Thyroid gland (tissue), 4 donors: ENCODE results near the gene ZNF20. TPM values are rescaled to one million over a fixed set of nuclear protein-coding genes. Genes with fewer than 3 reads are reported as not detected.

Source experiments
- DNase-seq, 2 donors: peaks; one replicate each; pipeline ENCODE4 v3.0.0-alpha.2; 2019
- H3K27ac ChIP-seq, 3 donors: fragments of 200-600 bp; sonication (generic); 1 replicate in 2 of 3; 2 replicates in 1 of 3; pipeline ENCODE4 v1.5.1; 2016 to 2019; ENCODE audit warnings: mild to moderate bottlenecking in 1 of 3, moderate library complexity in 1 of 3
- H3K27me3 ChIP-seq: fragments of 200-600 bp; sonication (generic); one replicate; pipeline ENCODE4 v1.5.1; 2019
- H3K36me3 ChIP-seq, 2 donors: fragments of 200-600 bp; sonication (generic); one replicate each; pipeline ENCODE4 v1.5.1; 2016 to 2019
- H3K4me1 ChIP-seq, 2 donors: fragments of 200-600 bp; sonication (generic); one replicate each; pipeline ENCODE4 v1.5.1; 2017 to 2019
- H3K4me3 ChIP-seq, 3 donors: fragments of 200-600 bp; sonication (generic); replicated peaks in 1 of 3; 1 replicate in 2 of 3; 2 replicates in 1 of 3; pipeline ENCODE4 v1.5.1; 2016; ENCODE audit warnings: mild to moderate bottlenecking in 1 of 3
- H3K9me3 ChIP-seq: fragments of 200-600 bp; sonication (generic); one replicate; pipeline ENCODE4 v1.5.1; 2017
- POLR2A ChIP-seq, 2 donors: fragments of 450-650 bp; IDR thresholded peaks; one replicate each; pipeline ENCODE4 v1.6.1; 2017; ENCODE audit warnings: antibody characterized with exemption in 2 of 2, mild to moderate bottlenecking in 2 of 2, moderate library complexity in 1 of 2
- WGBS, 2 donors: methylation state at CpG; one replicate each; pipeline ENCODE4 v1.1.5; 2017; 5-methylcytosine and 5-hydroxymethylcytosine counted together
- intact Hi-C: fragments of 100-400 bp; cut with DNase I; formaldehyde crosslinking; loops from one replicate; pipeline ENCODE4 v1.15.1; 2023
- total RNA-seq, 4 donors: library from RNA; depleted of rRNA; stranded (reverse); fragments of >200 nt; gene quantifications; one replicate each; pipeline ENCODE4 v1.2.3, GENCODE V29; 2016
- TF ChIP-seq, protein P1 (sequence below), 6 experiments: fragments of 200-600 bp in 3 of 6; fragments of 450-650 bp in 3 of 6; sonication (generic) in 3 of 6; IDR thresholded peaks; one replicate each; pipeline ENCODE4 v1.5.1; 2016 to 2019; ENCODE audit warnings: antibody characterized with exemption in 6 of 6, mild to moderate bottlenecking in 2 of 6, inconsistent platforms in 1 of 6, moderate library complexity in 1 of 6

Gene ZNF20
- total RNA-seq, 4 donors from 2014 or later = 5.2 to 7.5 (median 6.2) TPM

GRCh38 chr19:12139269-12139668 is 881 bp downstream of the ZNF20 start:
- intact Hi-C loops = no loop called here
- DNase-seq = no peak
- Histone ChIP-seq H3K9me3 (no peaks in the 10 kb centered on the region), H3K27ac (peak overlapping the region in 1 of 3 donors; percentile 88), H3K4me1 (peaks cover 16% of the 10 kb centered on the region in 2 donors), H3K27me3 (no peaks in the 10 kb centered on the region), H3K4me3 (peak overlapping the region in 2 of 3 donors; percentile 91 to 97), H3K36me3 (peaks cover 15% of the 10 kb centered on the region in 2 donors)
- TF ChIP-seq, protein P1, sequence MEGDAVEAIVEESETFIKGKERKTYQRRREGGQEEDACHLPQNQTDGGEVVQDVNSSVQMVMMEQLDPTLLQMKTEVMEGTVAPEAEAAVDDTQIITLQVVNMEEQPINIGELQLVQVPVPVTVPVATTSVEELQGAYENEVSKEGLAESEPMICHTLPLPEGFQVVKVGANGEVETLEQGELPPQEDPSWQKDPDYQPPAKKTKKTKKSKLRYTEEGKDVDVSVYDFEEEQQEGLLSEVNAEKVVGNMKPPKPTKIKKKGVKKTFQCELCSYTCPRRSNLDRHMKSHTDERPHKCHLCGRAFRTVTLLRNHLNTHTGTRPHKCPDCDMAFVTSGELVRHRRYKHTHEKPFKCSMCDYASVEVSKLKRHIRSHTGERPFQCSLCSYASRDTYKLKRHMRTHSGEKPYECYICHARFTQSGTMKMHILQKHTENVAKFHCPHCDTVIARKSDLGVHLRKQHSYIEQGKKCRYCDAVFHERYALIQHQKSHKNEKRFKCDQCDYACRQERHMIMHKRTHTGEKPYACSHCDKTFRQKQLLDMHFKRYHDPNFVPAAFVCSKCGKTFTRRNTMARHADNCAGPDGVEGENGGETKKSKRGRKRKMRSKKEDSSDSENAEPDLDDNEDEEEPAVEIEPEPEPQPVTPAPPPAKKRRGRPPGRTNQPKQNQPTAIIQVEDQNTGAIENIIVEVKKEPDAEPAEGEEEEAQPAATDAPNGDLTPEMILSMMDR (IDR thresholded peaks at IDR 0.05) = no peak
- no peak for TF ChIP-seq POLR2A (IDR thresholded peaks at IDR 0.05)
- WGBS, 2 donors = 26 to 34% methylated on average over 13 of the region's 13 CpGs

DNA sequence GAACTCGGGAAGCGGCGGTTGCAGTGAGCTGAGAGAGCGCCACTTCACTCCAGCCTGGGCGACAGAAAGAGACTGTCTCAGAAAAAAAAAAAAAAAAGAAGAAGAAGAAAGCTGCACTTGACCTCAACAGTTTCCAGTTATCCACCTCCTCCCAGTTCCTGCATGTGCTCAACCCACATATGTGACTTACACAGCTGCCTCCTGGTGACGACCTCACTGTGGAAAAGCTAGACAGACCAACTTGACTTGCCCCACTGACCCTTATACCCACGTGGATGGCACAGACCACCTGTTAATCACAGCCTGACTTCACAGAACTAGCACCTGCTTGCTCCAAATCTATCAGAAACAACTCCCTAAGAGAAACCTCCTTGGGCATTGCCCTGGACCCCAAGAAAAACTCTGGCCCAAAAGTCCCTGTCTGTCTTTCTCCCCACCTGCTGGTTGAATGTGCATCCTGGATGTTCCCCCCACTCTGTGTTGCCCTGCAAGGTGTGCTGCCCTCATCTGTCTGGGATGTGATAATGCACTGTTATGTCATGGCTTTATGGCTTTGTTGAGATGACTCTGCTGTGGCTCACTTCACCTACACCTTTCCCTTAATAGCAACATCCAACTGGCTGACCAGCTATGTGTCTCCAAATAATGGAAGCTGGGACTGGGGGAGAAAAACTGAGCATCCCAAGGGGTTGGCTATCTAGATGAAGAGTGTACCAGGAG is 2.8 kb downstream of the ZNF20 start:
- Histone ChIP-seq H3K27me3 (no peaks in the 10 kb centered on the region), H3K27ac (no peak overlapping the region), H3K36me3 (peaks cover 34% of the 10 kb centered on the region in 2 donors), H3K4me1 (peaks cover 16% of the 10 kb centered on the region in 2 donors), H3K4me3 (no peak overlapping the region), H3K9me3 (no peaks in the 10 kb centered on the region)
- intact Hi-C loops = no loop called here
- no peak for TF ChIP-seq POLR2A (IDR thresholded peaks at IDR 0.05)
- TF ChIP-seq, protein P1 (IDR thresholded peaks at IDR 0.05) = peak in 3 of 6 experiments; percentile 12 to 25 (median 24)
- no peak for DNase-seq
- 80 to 81% methylated on average over 7 of the region's 7 CpGs for WGBS, 2 donors

DNA sequence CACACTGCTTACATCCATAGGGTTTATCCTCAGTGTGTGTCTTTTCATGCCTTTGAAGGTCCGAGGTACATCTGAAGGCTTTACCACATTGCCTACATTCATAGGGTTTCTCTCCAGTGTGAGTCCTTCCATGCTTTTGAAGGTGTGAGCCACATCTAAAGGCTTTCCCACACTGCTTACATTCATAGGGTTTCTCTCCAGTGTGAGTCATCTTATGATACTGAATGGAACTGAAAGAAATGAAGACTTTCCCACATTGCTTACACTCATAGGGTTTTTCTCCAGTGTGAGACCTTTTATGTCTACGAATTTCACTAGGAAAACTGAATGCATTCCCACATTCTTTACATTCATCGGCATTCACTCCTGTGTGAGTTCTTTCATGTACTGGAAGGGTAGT is 7.1 kb downstream of the ZNF20 start:
- H3K27me3 ChIP-seq = no peaks in the 10 kb centered on the region
- no peaks in the 10 kb centered on the region for H3K4me1 ChIP-seq
- H3K9me3 ChIP-seq = no peaks in the 10 kb centered on the region
- no peak overlapping the region for H3K4me3 ChIP-seq
- 95 to 98% methylated on average over 3 of the region's 3 CpGs for WGBS, 2 donors
- intact Hi-C loops = no loop called here
- DNase-seq = no peak
- peaks cover 37 to 38% of the 10 kb centered on the region in 2 donors for H3K36me3 ChIP-seq
- TF ChIP-seq, protein P1 (IDR thresholded peaks at IDR 0.05) = no peak
- no peak for TF ChIP-seq POLR2A (IDR thresholded peaks at IDR 0.05)
- H3K27ac ChIP-seq = no peak overlapping the region

- intact Hi-C loops = no loop called here
- WGBS, 2 donors = 17 to 20% methylated on average over 2 of the region's 2 CpGs
- peak; percentile 17 to 33 for DNase-seq
- Histone ChIP-seq H3K9me3 (no peaks in the 10 kb centered on the region), H3K27ac (no peak overlapping the region), H3K27me3 (no peaks in the 10 kb centered on the region), H3K4me1 (no peaks in the 10 kb centered on the region), H3K4me3 (no peak overlapping the region), H3K36me3 (no peaks in the 10 kb centered on the region)
- no peak for TF ChIP-seq POLR2A (IDR thresholded peaks at IDR 0.05)
- TF ChIP-seq, protein P1 (IDR thresholded peaks at IDR 0.05) = peak in 5 of 6 experiments; percentile 35 to 68 (median 57)
These were observed 13.4 kb downstream of the ZNF20 start for GRCh38 chr19:12126707-12127106.

GRCh38 chr19:12117201-12117970 is 22.8 kb downstream of the ZNF20 start:
- intact Hi-C loops = no loop called here
- 82 to 87% methylated on average over 16 to 22 of the region's 33 CpGs for WGBS, 2 donors
- H3K36me3 ChIP-seq = no peaks in the 10 kb centered on the region
- no peaks in the 10 kb centered on the region for H3K4me1 ChIP-seq
- H3K4me3 ChIP-seq = no peak overlapping the region
- H3K27ac ChIP-seq = no peak overlapping the region
- TF ChIP-seq, protein P1 (IDR thresholded peaks at IDR 0.05) = no peak
- TF ChIP-seq POLR2A (IDR thresholded peaks at IDR 0.05) = no peak
- H3K9me3 ChIP-seq = no peaks in the 10 kb centered on the region
- no peak for DNase-seq
- no peaks in the 10 kb centered on the region for H3K27me3 ChIP-seq
